Omental fat pad (tissue), 4 donors: ENCODE measurements around the gene S100A11. TPM values are rescaled to one million over a fixed set of nuclear protein-coding genes. Genes with fewer than 3 reads are reported as not detected.
A peak's percentile ranks its signal among the peaks of the same experiment; 100 is the strongest.

ENCODE experiments used
- ATAC-seq: fragments of 150-250 bp; one replicate; pipeline ENCODE4 v1.9.1; 2016; ENCODE audit warnings: mild to moderate bottlenecking, moderate library complexity; ENCODE audit not compliant: low FRiP score
- DNase-seq: peaks from one replicate; pipeline ENCODE4 v3.0.0-alpha.2; 2019; ENCODE audit warnings: low spot score
- CTCF ChIP-seq, 3 donors: fragments of 450-650 bp; IDR thresholded peaks; one replicate each; pipeline ENCODE4 v1.5.1; 2016 to 2017; ENCODE audit warnings: antibody characterized with exemption in 3 of 3, mild to moderate bottlenecking in 3 of 3, moderate library complexity in 2 of 3
- total RNA-seq, 4 donors: library from RNA; depleted of rRNA; stranded (reverse); fragments of >200 nt; gene quantifications; one replicate each; pipeline ENCODE4 v1.1.0, GENCODE V29; 2016

S100A11 gene
- total RNA-seq, 4 donors from 2014 or later, result 211 to 389 (median 295) TPM

GRCh38 chr1:152029144-152029928 is 7.5 kb downstream of the S100A11 start:
- DNase-seq, result no peak
- ATAC-seq, result peak; percentile 42

GRCh38 chr1:152026895-152027294 is 9.9 kb downstream of the S100A11 start:
- ATAC-seq (no peak), DNase-seq (no peak)
- TF ChIP-seq CTCF (IDR thresholded peaks at IDR 0.05), result no peak

More at GRCh38 chr1:152029144-152029928, 7.5 kb downstream of the S100A11 start:
- no peak for TF ChIP-seq CTCF (IDR thresholded peaks at IDR 0.05)

- TF ChIP-seq CTCF (IDR thresholded peaks at IDR 0.05), result no peak
- ATAC-seq (no peak), DNase-seq (no peak)
Observed at GRCh38 chr1:152024223-152024622, 12.6 kb downstream of the S100A11 start.

- TF ChIP-seq CTCF (IDR thresholded peaks at IDR 0.05), result no peak
Observed at GRCh38 chr1:152023221-152023620, 13.6 kb downstream of the S100A11 start.

GRCh38 chr1:152022474-152022873 is 14.3 kb downstream of the S100A11 start:
- no peak for DNase-seq
- no peak for ATAC-seq
- TF ChIP-seq CTCF (IDR thresholded peaks at IDR 0.05), result no peak

More at GRCh38 chr1:152023221-152023620, 13.6 kb downstream of the S100A11 start:
- DNase-seq (no peak), ATAC-seq (no peak)

GRCh38 chr1:152021569-152021968 is 15.2 kb downstream of the S100A11 start:
- no peak for TF ChIP-seq CTCF (IDR thresholded peaks at IDR 0.05)

GRCh38 chr1:152020849-152021248 is 16.0 kb downstream of the S100A11 start:
- TF ChIP-seq CTCF (IDR thresholded peaks at IDR 0.05), result no peak
- DNase-seq (no peak), ATAC-seq (no peak)

More at GRCh38 chr1:152021569-152021968, 15.2 kb downstream of the S100A11 start:
- ATAC-seq (no peak), DNase-seq (no peak)
